ENCODE data around the gene ZNF688.
A peak's percentile ranks its signal among the peaks of the same experiment; 100 is the strongest.

ZNF688 gene

DNA sequence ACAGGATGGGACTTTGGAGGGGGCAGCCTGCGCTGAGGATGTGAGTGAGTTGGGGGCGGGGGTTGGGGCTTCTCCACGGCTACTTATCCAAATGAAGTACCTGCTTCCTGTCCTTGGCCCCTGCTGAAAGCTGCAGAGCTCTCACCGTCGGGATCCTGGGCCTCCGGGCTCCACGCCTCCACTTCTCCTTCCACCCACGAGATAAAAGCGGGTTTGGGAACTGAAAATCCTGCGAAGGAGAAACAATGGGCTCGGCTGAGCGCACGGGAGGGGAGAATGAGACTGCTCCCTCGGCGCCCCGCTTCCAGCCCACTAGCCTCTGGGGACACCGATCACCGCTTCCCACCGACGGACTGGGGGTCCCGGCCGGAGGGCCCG, 13.5 kb upstream of the ZNF688 start:
- no peak for DNase-seq

DNA sequence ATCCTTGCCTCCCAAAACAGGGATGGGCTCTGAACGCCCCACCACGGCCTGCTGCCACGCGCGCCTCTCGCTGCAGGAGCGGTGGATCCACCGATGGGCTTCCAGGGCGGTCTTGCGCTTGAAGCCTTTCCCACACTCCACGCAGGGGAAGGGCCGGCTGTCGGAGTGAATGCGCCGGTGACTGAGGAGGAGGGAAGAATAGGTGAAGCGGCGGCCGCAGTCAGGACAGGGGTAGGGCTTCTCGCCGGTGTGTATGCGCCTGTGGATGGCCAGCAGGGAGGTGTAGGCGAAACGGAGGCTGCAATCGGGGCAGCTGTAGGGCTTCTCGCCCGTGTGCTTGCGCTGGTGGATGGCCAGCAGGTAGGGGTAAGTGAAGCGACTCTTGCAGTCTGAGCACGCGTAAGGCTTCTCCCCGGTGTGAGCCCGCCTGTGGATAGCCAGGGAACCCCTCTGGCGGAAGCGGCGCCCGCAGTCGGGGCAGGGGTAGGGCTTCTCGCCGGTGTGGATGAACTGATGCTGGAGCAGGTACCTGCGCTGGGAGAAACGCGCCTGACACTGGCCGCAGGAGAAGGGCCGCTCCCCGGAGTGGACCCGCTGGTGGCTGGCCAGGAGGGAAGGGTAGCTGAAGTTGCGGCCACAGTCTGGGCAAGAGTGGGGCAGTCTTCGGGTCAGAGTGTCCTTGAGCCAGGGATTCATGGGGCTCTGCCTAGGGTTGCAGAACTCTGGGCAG, 11.3 kb upstream of the ZNF688 start:
- DNase-seq = no peak

DNA sequence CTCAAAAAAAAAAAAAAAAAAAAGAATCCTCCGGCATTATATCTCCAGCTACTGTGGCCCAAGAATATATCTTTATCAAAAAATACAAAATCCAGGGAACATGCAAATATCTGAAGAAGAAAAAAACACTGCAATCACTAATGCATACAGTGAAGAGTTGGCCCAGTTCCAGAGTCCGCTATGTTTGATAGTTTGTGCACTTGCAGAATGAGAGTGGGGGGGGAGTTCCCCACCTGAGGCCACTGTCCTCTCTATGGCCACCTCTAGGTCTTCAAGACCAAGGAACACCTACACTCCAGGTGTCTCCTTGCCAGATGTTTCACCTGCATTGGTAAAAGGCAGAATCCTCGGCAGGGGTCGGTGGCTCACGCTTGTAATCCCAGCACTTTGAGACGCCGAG, 9.9 kb upstream of the ZNF688 start:
- DNase-seq = no peak

DNA sequence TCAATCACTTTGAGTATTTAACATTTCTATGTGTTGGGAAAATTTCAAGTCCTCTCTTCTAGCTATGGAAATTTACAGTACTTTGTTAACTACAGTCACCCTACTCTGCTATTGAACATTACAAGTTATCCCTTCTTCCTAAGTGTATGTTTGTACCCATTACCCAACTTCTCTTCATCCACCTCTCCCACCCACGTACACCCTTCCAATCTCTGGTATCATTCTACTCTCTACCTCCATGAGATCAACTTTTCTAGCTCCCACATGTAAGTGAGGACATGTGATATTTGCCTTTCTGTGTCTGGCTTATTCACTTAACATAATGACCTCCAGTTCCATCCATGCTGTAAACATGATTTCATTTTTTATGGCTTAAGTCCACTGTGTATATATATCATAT, 3.2 kb upstream of the ZNF688 start:
- no peak for DNase-seq

DNA sequence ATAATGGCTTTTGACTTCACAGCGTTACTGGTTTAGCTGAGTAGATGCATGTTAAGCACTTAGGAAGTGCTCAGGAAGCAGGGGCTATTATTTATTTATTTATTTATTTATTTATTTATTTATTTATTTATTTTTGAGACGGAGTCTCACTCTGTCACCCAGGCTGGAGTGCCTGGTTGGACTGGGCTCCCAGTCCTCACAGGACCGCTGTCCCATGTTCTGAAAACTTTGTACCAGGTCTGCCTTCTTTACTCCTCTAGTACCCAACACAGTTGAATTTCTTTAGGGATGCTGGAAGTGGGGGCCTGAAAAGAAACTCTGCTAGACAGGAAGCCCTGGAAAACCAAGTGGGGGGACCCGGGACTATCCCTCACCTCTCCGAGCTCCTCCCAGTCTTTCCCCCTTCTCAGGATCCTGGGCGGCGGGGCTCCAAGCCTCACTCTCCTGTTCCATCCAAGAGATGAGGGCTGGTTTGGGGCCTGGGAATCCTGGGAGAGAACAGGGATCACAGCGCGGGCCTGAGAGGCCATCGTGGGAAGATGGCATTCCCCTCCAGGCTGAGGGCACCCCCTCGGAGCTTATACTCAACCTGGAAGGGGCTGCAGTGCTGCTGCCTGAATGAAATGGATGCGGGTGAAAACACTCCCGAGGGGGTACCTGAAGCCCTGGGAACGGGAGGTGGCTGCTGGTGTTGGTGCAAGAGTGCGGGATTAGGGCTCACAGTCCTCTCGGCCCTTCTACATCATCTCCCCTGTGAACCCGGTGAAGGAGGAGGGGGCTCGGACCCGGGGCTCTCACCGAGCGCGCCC, 674 bp downstream of the ZNF688 start:
- DNase-seq = no peak

DNA sequence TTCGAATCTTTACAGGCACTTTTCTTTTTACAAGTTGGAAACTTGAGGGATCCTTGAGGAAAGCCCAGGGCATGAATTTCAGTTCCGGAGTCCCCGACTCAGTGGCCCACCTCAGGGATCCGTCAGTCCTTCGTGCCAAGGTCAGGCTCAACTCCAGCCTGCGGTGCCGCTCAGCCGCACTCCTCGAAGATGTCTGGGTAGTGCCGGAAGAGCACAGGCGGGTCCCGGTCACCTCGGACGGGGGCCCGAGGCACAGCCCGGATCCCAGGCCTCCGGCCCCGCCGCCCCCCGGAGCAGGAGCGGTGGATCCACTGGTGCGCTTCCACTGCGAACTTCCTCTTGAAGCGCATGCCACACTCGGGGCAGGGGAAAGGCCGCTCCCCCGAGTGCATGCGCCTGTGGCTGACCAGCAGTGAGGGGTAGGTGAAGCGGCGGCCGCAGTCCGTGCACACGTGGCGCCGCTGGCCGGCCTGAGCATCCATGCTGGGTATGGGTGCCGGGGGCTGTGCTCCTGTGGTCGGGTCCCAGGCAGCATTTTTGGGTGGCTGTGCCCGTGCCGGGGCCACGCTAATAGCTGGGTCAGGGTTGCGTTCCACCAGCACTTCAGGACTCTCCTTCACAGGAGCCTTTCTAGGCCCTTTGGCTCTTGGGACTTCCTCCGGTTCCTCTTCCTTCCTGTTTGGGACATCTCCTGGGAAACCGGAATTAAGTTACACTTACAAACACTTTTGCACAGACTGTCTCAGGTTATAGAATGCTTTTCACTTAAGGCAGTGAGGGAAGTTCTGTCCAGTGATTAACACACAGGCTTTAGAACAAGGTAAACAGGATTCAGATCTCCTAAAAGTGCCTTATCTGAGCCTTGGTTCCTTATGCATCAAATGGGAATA, 1.5 kb downstream of the ZNF688 start:
- DNase-seq = no peak

DNA sequence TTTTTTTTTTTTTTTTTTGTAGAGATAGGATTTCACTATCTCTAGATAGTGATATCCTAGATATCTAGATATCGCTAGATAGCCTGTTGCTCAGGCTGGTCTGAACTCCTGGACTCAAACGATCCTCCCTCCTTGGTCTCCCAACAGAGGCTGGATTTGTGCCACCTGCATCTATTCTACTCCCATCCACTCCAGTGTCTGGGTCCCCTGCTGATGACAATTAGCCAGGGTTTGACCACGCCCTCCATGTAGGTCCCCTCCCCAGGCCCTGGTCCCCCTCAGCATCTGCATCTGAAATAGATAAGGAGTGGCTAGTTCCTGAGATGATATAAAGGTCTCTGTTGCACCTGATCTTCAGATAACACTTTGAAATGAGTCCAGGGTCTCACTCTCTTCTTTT, 2.2 kb downstream of the ZNF688 start:
- no peak for DNase-seq

DNA sequence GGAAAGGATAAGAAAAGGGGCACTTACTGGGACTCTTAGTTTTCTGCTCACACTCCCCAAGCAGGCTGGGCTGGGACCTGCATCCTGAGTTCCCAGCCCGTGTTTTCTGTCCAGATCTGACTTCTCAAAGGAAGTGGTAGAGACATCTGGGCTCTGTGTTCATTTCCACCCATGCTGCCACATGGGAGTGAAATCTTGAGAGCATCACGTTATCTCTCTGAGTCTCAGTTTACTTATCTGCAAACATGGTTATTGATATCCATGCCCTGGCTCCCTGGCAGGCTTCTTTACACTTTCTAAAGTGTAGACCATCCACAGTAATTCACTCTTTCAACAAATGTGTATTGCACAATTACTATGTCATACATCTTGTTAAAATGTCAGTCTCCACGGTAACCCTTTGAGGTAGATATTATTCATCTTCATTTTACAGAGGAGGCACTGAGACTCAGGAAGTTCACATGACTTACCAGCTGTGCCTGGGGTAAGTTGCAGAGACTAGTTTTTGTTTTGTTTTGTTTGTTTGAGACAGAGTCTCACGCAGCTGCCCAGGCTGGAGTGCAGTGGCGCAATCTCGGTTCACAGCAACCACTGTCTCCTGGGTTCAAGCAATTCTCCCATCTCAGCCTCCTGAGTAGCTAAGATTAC, 3.4 kb downstream of the ZNF688 start:
- peak; percentile 72 for DNase-seq

DNA sequence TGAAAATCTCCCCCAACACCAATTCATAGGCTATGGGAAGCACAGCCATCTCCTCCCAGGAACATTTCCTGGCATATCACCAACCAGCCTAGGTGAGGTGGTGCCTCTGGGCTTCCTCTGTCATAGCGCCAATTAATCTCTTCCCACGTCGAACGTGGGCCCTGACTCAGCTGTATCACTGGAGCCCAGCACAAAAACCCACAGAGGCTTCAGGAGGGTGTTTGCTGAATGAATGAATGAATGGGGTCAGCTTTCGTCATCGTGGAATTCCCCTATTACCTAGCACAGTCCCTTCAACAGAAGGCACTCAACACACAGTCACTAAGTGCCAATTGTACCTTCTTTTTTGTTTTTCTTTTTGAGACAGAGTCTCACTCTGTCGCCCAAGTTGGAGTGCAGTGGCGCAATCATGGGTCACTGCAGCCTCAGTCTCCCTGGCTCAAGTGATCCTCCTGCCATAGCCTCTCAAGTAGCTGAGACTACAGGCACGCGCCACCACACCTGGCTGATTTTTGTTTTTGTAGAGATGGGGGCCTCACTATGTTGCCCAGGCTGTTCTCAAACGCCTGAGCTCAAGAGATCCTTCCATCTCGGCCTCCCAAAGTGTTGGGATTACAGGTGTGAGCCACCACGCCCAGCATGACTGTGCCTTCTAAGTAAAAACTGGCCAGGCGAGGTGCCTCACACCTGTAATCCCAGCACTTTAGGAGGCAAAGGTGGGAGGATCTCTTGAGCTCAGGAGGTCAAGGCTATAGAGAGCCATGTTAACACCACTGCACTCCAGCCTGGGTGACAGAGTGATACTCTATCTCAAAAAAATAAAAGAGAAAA, 4.1 kb downstream of the ZNF688 start:
- DNase-seq = peak; percentile 67

DNA sequence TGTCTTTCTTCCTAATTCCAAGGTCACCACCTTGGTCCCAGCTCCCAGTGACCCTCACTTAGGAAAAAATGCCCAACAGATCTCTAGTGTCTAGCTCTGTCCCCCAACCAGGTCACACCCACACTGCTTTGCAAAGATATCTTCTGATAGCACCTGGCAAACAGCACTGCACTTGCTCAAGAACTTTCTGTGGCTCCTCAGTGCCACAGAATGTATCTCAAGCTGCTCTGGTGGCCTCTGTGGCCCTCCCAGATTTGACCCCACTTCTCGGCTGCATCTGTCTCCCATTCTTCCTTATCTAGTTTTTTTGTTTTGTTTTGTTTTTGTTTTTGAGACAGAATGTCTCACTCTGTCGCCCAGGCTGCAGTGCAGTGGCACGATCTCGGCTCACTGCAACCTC, 5.0 kb downstream of the ZNF688 start:
- DNase-seq = no peak

DNA sequence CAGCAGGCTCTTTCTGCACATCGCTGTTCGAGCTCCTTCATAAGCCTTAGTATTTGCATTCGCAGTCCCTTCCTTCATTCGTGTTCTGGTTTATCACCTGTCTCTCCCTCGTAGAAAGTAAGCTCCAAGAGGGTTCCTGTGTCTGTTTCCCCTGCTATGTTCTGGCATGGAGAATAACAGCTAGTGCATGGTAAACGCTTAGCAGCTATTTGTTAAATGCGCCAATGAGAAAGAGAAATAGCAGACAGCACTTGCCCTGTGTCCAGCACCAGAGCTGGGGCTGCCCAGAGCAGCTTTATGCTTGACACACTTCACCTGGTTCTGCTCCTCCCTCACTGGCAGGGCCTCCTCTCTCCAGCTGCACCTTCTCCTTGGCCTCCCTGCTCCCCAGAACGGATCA, 5.5 kb downstream of the ZNF688 start:
- no peak for DNase-seq

DNA sequence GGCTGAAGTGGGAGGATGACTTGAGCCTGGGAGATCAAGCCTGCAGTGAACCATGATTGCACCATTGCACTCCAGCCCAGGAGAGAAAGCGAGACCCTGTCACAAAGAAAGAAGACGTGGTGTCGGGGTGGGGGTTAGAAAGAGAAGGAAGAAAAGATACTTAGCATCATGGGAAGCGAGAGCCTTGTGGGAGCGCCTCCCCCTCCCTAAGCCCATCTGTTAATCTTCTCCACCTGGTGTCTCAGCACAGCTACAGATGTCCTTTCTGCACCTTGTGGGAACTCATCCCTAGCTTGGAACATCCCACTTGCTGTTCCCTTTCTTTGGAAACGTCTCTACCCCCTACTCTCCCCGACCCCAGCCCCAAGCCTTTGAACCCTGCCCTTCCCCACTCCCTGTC, 6.0 kb downstream of the ZNF688 start:
- no peak for DNase-seq

DNA sequence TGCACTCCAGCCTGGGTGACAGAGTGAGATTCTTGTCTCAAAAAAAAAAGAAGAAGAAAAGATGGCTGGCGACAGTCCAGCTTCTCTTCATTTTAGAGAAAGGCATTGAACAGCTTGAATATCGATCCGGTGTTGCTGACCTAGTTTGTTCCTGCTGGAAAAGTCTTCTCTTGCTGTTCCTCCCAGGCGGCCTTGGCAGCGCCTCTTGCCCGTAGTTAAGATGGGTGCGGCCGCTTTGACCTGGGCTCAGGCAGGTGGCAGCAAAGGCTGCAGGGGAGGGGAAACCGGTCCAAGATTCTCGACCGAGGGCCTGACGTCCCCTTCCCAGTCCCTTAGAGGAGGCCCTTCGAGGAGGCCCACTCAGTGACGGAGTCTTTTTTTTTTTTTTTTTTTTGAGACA, 9.5 kb downstream of the ZNF688 start:
- no peak for DNase-seq

DNA sequence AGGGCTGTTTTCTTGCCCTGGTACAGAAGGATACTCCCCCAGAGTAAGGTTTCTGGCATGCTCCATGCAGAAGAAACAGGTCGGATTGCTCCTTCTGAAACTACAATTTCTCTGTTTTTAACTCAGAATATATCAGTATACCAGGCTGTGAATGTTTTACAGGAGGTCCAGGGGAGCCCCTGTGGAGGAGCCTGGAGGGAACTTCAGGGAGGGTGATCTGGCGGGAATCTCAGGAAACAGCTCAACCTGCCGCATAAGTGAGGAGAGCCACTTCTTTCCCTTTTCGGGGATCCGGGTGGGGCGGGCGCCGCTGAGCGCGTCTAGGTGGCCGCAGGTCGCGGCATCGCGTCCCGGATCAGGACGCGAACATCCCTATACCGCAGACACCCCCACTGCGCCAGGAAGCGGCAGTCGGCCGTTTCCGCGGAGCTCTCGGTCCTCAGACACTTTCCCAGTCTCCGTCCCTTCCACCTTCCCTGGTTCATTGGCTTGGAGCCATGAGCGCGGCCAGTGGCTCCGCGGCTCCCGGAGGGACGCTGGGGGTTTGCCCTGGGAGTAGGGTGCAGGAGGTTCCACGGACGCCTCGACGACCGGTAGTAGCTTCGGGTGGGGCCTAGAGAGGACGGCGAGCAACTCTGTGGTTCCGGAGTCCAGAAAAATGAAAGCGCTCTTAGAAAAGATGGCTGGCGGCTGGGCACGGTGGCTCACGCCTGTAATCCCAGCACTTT, 10.3 kb downstream of the ZNF688 start:
- DNase-seq = peak; percentile 38

DNA sequence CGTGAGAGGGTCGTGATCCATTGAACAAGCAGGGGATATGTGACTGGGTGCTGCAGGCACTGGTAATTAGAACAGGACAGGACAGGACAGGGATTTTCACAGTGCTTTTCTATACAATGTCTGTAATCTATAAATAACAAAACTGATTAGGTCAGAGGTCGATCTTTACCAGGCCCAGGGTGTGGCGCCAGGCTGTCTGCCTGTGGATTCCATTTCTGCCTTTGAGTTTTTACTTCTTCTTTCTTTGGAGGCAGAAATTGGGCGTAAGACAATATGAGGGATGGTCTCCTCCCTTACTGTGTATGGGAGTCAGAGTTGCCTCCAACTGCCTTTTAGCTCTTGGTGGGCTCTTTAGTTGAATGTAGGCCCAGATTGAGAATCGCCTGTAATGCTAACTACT, 11.8 kb downstream of the ZNF688 start:
- DNase-seq = no peak

DNA sequence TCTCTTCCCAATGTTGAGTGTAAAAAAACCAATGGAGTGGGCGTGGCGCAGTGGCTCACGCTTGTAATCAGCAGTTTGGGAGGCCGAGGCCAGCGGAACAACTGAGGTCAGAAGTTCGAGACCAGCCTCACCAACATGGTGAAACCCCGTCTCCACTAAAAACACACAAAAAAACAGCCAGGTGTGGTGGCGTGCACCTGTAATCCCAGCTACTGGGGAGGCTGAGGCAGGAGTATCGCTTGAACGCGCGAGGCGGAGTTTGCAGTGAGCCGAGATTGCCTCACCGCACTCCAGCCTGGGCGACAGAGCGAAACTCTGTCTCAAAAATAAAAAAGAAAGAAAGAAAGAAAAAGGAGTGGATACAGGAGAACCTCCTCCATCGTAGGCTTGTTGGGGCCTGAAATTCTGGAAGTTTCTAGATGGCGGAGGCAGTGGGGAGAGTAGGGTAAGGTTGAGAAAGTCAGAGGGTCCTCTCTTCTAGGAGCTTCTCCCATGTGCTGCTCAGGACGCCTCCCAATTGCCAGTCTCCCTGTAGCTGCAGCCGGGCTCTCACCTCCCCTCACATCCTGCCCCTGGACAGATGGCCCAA, 12.6 kb downstream of the ZNF688 start:
- no peak for DNase-seq

DNA sequence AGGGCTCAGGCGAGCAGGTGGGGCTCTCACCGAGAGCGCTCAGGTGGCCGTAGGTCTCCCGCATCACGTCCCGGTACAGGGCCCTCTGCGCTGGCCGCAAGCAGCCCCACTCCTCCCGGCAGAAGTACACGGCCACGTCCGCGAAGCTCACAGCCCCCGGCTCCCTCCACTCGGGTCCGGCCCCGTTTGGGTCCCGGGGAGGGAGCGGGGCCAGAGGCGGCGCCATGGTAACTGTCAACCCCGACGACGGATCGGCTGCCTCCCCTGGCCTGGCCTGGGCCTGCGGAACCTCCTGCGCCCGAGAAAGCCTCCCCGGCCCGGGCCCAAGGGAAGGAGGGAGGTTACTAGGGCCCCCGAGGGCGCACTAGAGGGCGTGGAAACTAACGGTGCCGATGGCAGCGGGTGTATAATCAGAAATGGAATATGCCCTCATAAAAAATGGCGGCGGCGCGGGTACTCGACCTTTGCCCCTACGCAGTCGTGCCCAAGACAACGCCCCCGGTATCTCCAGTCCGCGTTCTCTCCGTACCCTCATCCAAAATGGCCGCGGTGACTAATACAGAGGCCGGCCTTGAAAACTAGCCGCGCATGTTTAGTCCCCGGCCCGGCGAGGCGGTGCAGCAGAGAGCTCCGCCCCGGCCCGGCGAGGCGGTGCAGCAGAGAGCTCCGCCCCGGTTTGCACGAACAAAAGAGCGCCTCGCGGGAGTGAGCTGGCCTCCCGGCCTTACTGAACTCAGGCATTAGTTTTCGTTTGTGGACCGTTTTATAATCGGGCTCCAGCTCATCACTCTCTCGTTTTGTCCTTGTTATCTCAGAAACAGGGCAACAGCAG, 13.3 kb downstream of the ZNF688 start, which contains the start of gene ZNF764:
ZNF764 (minus strand) TSS at position 418 of the 832 bp plus-strand sequence; CDS start at position 226, 192 bp downstream.
- DNase-seq = peak; percentile 98

DNA sequence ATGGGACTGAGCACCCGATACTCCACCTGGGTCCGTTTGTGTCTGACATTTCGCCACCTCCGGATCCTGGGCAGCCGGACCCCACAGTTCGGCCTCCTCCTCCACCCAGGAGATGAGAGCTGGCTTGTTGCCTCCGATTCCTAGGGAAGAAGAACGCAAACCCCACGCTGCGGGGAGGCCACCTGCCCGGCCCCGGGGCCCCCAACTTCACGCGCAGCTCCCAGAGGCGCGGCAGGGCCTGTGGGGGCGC, 13.9 kb downstream of the ZNF688 start:
- DNase-seq = no peak

DNA sequence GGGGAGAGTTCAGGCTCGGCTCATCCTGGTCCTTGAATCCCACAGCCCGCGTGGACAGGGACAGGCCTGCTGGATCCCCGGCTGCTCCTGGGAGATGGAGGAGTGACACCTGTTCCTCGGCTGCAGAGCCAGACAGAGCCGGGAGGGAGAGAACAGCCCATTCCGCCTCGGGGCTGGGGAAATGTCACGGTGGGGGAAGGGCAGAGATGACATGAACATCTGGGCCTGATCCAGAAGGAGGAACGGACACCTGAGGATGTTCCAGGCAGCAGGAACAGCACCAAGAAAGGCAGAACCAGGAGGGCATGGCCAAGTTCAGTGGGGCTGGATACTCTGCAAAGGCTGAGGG, 15.4 kb downstream of the ZNF688 start:
- DNase-seq = no peak

Data from CD4-positive, alpha-beta T cell treated with Interleukin-15 for 1 hour (primary cell).